Liver (tissue), 9 donors: ENCODE measurements around the gene PPP4R1. TPM values are rescaled to one million over a fixed set of nuclear protein-coding genes. Genes with fewer than 3 reads are reported as not detected.

Experiments used
- DNase-seq: peaks from one replicate; pipeline ENCODE4 v3.0.0-alpha.2; 2017; ENCODE audit warnings: low spot score
- H3K27ac ChIP-seq, 2 donors: one replicate each; pipeline ENCODE4 v1.7.0; 2013; ENCODE audit warnings: inconsistent platforms in 2 of 2, low read length in 2 of 2, control low read depth in 1 of 2, low read depth in 1 of 2, mild to moderate bottlenecking in 1 of 2
- H3K27me3 ChIP-seq, 4 donors: one replicate each; pipeline versions ENCODE4 v1.6.1 to v1.7.0; 2013; ENCODE audit warnings: low read length in 3 of 4, inconsistent platforms in 1 of 4, mild to moderate bottlenecking in 1 of 4, moderate library complexity in 1 of 4; ENCODE audit not compliant: control insufficient read depth in 4 of 4, insufficient read depth in 4 of 4
- H3K36me3 ChIP-seq, 4 donors: one replicate each; pipeline versions ENCODE4 v1.6.1 to v1.7.0; 2013; ENCODE audit warnings: low read length in 3 of 4, mild to moderate bottlenecking in 3 of 4, low read depth in 1 of 4, moderate library complexity in 1 of 4; ENCODE audit not compliant: control insufficient read depth in 4 of 4, insufficient read depth in 3 of 4
- H3K4me1 ChIP-seq, 4 donors: one replicate each; pipeline versions ENCODE4 v1.6.1 to v1.7.0; 2013; ENCODE audit warnings: low read length in 3 of 4, mild to moderate bottlenecking in 3 of 4, moderate library complexity in 1 of 4; ENCODE audit not compliant: control insufficient read depth in 4 of 4, insufficient read depth in 4 of 4
- H3K4me3 ChIP-seq, 3 donors: one replicate each; pipeline versions ENCODE4 v1.6.1 to v1.7.0; 2013; ENCODE audit warnings: low read length in 3 of 3, control low read depth in 1 of 3, low read depth in 1 of 3, mild to moderate bottlenecking in 1 of 3
- H3K9ac ChIP-seq, 2 donors: one replicate each; pipeline ENCODE4 v1.7.0; 2013; ENCODE audit warnings: low read length in 2 of 2, mild to moderate bottlenecking in 2 of 2, moderate library complexity in 2 of 2, control low read depth in 1 of 2, low read depth in 1 of 2
- H3K9me3 ChIP-seq, 4 donors: one replicate each; pipeline versions ENCODE4 v1.6.1 to v1.7.0; 2013; ENCODE audit warnings: low read length in 3 of 4; ENCODE audit not compliant: control insufficient read depth in 4 of 4
- ATF3 ChIP-seq: IDR thresholded peaks from 2 replicates; pipeline ENCODE4 v1.6.1; 2016; ENCODE audit warnings: antibody characterized with exemption
- CTCF ChIP-seq: fragments of 150-350 bp; IDR thresholded peaks from 2 replicates; pipeline ENCODE4 v1.5.1; 2017; ENCODE audit warnings: improper control_type of control experiment, low read depth, low read length; ENCODE audit not compliant: missing input control
- EGR1 ChIP-seq, 2 donors: IDR thresholded peaks; 2 replicates each; pipeline ENCODE4 v1.6.1; 2016 to 2018; ENCODE audit warnings: antibody characterized with exemption in 2 of 2, low read depth in 2 of 2
- FOXA2 ChIP-seq: IDR thresholded peaks from 2 replicates; pipeline ENCODE4 v1.6.1; 2016; ENCODE audit warnings: antibody characterized with exemption
- GABPA ChIP-seq, 2 donors: IDR thresholded peaks in 1 of 2; conservative IDR thresholded peaks in 1 of 2; 2 replicates each; pipeline ENCODE4 v1.6.1; 2016; ENCODE audit warnings: antibody characterized with exemption in 2 of 2, mild to moderate bottlenecking in 1 of 2, moderate library complexity in 1 of 2
- HNF4A ChIP-seq, 2 donors: conservative IDR thresholded peaks; 2 replicates each; pipeline ENCODE4 v1.6.1; 2016; ENCODE audit warnings: antibody characterized with exemption in 2 of 2, mild to moderate bottlenecking in 2 of 2
- HNF4G ChIP-seq: IDR thresholded peaks from 2 replicates; pipeline ENCODE4 v1.6.1; 2016; ENCODE audit warnings: antibody characterized with exemption
- JUND ChIP-seq, 2 donors: IDR thresholded peaks; 2 replicates each; pipeline ENCODE4 v1.6.1; 2016; ENCODE audit warnings: antibody characterized with exemption in 2 of 2
- MAX ChIP-seq: IDR thresholded peaks from 2 replicates; pipeline ENCODE4 v1.6.1; 2016; ENCODE audit warnings: antibody characterized with exemption
- NR2F2 ChIP-seq: IDR thresholded peaks from 2 replicates; pipeline ENCODE4 v1.6.1; 2016; ENCODE audit warnings: antibody characterized with exemption
- RAD21 ChIP-seq, 2 donors: IDR thresholded peaks; 2 replicates each; pipeline ENCODE4 v1.6.1; 2016; ENCODE audit warnings: antibody characterized with exemption in 2 of 2, mild to moderate bottlenecking in 2 of 2
- REST ChIP-seq: IDR thresholded peaks from 2 replicates; pipeline ENCODE4 v1.6.1; 2016; ENCODE audit warnings: antibody characterized with exemption, mild to moderate bottlenecking
- RXRA ChIP-seq, 2 donors: IDR thresholded peaks; 2 replicates each; pipeline ENCODE4 v1.6.1; 2017 to 2018; ENCODE audit warnings: antibody characterized with exemption in 2 of 2, mild to moderate bottlenecking in 1 of 2
- SP1 ChIP-seq: IDR thresholded peaks from 2 replicates; pipeline ENCODE4 v1.6.1; 2018; ENCODE audit warnings: antibody characterized with exemption, mild to moderate bottlenecking
- TAF1 ChIP-seq: conservative IDR thresholded peaks from 2 replicates; pipeline ENCODE4 v1.6.1; 2016; ENCODE audit warnings: antibody characterized with exemption, mild to moderate bottlenecking
- YY1 ChIP-seq: IDR thresholded peaks from 2 replicates; pipeline ENCODE4 v1.6.1; 2016; ENCODE audit warnings: antibody characterized with exemption, mild to moderate bottlenecking
- ZBTB33 ChIP-seq: IDR thresholded peaks from 2 replicates; pipeline ENCODE4 v1.6.1; 2016; ENCODE audit warnings: antibody characterized with exemption
- WGBS: extraction: QIAGEN DNeasy Blood & Tissue Kit; methylation state at CpG from one replicate; pipeline ENCODE4 v1.1.7; 2013; 5-methylcytosine and 5-hydroxymethylcytosine counted together
- polyA plus RNA-seq, 2 donors: library from polyadenylated mRNA; stranded (reverse) in 1 of 2; unstranded in 1 of 2; fragments of 200-250 nt in 1 of 2; fragments of >200 nt in 1 of 2; fragmentation: Nextera tagmentation in 1 of 2; extraction: Ambion mirVana in 1 of 2; gene quantifications; one replicate each; pipeline versions ENCODE4 v1.2.1 to v1.2.3, GENCODE V29; 2013 to 2015
- total RNA-seq, 2 donors: library from RNA; depleted of rRNA; stranded (reverse); fragments of >200 nt; gene quantifications; one replicate each; pipeline ENCODE4 v1.2.3, GENCODE V29; 2014
- donor health status: healthy.
- donor health status: healthy.
- donor health status: healthy.
- donor health status: healthy.
- donor health status: healthy.

The PPP4R1 gene
- total and polyA plus RNA-seq, 4 donors = 11.7 to 50.8 (median 22.8) TPM

- no peak for TF ChIP-seq YY1
- TF ChIP-seq RAD21 (IDR thresholded peaks at IDR 0.05) = no peak
- no peak for TF ChIP-seq CTCF
- TF ChIP-seq GABPA (IDR thresholded peaks at IDR 0.05 in 1 of 2, conservative IDR thresholded peaks at IDR 0.05 in 1 of 2) = no peak
- TF ChIP-seq HNF4A (conservative IDR thresholded peaks at IDR 0.05) = no peak
- TF ChIP-seq ATF3 = no peak
- TF ChIP-seq JUND (IDR thresholded peaks at IDR 0.05) = no peak
- TF ChIP-seq FOXA2 = no peak
- no peak for TF ChIP-seq REST
- no peak overlapping the region for H3K4me3 ChIP-seq
- peaks cover 0 to 11% (median 1%) of the 10 kb centered on the region in 4 donors for H3K9me3 ChIP-seq
- no peak for DNase-seq
- peaks cover 3 to 19% (median 9%) of the 10 kb centered on the region in 4 donors for H3K36me3 ChIP-seq
- no peak overlapping the region for H3K27ac ChIP-seq
- no peak overlapping the region for H3K9ac ChIP-seq
- H3K4me1 ChIP-seq = peaks cover 0 to 6% (median 0%) of the 10 kb centered on the region in 4 donors
- H3K27me3 ChIP-seq = no peaks in the 10 kb centered on the region
Measured at GRCh38 chr18:9526458-9526857, 87.9 kb downstream of the PPP4R1 start.

GRCh38 chr18:9522952-9523351 is 91.4 kb downstream of the PPP4R1 start:
- 87% methylated on average over 6 of the region's 6 CpGs for WGBS
- H3K4me1 ChIP-seq = no peaks in the 10 kb centered on the region
- DNase-seq = no peak
- no peak for TF ChIP-seq RAD21 (IDR thresholded peaks at IDR 0.05)
- TF ChIP-seq EGR1 (IDR thresholded peaks at IDR 0.05; ENCODE audit: low read depth in 2 of 2) = no peak
- TF ChIP-seq TAF1 = no peak
- TF ChIP-seq RXRA (IDR thresholded peaks at IDR 0.05) = no peak
- TF ChIP-seq GABPA (IDR thresholded peaks at IDR 0.05 in 1 of 2, conservative IDR thresholded peaks at IDR 0.05 in 1 of 2) = no peak
- no peak for TF ChIP-seq ATF3
- no peak for TF ChIP-seq HNF4G
- no peak for TF ChIP-seq MAX
- no peak for TF ChIP-seq HNF4A (conservative IDR thresholded peaks at IDR 0.05)
- no peak for TF ChIP-seq ZBTB33
- TF ChIP-seq REST = no peak
- TF ChIP-seq FOXA2 = no peak
- no peak for TF ChIP-seq JUND (IDR thresholded peaks at IDR 0.05)
- no peak for TF ChIP-seq SP1
- TF ChIP-seq NR2F2 = no peak
- no peak for TF ChIP-seq YY1
- no peak for TF ChIP-seq CTCF

More at GRCh38 chr18:9522952-9523351, 91.4 kb downstream of the PPP4R1 start:
- Histone ChIP-seq H3K36me3 (peaks cover 3 to 13% (median 8%) of the 10 kb centered on the region in 4 donors), H3K27me3 (no peaks in the 10 kb centered on the region), H3K27ac (no peak overlapping the region), H3K9ac (no peak overlapping the region), H3K4me3 (no peak overlapping the region), H3K9me3 (peaks cover 0 to 6% (median under 1%) of the 10 kb centered on the region in 4 donors)
